Measurements from ENCODE around the gene UNC13D. TPM values are rescaled to one million over a fixed set of nuclear protein-coding genes. Genes with fewer than 3 reads are reported as not detected.

UNC13D gene
- total RNA-seq, 3 donors from 2014 or later = 5.6 to 15.5 (median 8.5) TPM

DNA sequence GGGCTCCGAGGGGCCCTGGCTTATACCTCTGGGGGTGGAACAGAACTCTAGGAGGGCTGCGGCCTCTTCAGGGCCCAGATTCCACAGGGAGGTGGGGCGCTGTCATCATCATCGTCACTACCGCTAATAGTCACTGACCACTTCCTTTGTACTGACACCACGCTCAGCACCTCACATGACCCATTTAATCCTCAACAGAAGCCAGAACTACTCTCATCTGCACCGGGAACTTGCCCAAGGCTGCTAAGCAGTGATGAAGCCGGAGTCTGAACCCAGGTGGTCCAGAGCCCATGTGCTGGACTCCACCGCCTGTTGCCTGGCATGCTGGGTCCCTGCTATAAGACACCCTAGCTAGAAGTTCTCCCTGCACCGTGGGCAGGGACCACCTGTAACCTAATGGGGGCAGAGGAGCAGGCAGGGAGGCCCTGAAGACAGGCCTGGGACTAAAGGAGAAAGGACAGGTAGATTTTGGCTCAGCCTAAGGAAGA lies 12.0 kb downstream of the UNC13D start:
- DNase-seq (ENCODE audit: low spot score in 2 of 2) = no peak
- Histone ChIP-seq H3K27ac (peak overlapping the region; percentile 22 to 72), H3K27me3 (no peaks in the 10 kb centered on the region), H3K4me1 (peaks cover under 1 to 14% of the 10 kb centered on the region in 2 donors), H3K4me3 (no peak overlapping the region), H3K9me3 (no peaks in the 10 kb centered on the region), H3K36me3 (no peaks in the 10 kb centered on the region)
- TF ChIP-seq POLR2A (IDR thresholded peaks at IDR 0.05) (no peak), POLR2AphosphoS5 (IDR thresholded peaks at IDR 0.05) (peak in 1 of 3 donors; percentile 26)
- TF ChIP-seq, protein P1, sequence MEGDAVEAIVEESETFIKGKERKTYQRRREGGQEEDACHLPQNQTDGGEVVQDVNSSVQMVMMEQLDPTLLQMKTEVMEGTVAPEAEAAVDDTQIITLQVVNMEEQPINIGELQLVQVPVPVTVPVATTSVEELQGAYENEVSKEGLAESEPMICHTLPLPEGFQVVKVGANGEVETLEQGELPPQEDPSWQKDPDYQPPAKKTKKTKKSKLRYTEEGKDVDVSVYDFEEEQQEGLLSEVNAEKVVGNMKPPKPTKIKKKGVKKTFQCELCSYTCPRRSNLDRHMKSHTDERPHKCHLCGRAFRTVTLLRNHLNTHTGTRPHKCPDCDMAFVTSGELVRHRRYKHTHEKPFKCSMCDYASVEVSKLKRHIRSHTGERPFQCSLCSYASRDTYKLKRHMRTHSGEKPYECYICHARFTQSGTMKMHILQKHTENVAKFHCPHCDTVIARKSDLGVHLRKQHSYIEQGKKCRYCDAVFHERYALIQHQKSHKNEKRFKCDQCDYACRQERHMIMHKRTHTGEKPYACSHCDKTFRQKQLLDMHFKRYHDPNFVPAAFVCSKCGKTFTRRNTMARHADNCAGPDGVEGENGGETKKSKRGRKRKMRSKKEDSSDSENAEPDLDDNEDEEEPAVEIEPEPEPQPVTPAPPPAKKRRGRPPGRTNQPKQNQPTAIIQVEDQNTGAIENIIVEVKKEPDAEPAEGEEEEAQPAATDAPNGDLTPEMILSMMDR (IDR thresholded peaks at IDR 0.05) = no peak
- intact Hi-C loops (cut with DNase I; ENCODE audit: low total_unique reads) = no loop called here

DNA sequence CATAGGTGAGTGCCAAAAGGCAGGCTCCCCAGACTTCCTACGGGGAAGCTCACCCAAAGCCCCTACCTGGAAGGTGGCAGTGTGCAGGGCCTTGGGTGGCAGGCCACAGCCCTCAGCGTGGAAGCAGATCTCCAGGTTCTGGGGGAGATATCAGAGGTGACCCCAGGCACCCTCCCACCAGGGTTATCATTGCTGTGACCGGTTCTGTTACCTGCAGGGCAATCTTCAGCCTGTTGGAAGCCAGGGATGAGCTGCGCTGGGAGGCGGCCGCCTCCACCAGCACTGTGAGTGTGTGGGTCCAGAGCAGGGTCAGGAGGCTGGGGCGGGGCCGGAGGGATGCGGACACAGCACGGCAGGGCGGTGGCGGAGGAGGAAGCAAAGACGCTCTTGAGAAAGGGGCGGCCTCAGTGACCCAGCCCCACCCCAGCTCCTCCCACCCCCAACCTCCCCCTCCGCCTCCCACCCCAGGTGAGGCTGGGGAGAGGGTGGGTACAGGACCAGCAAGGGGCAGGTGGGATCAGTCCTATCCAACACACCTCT lies 13.1 kb downstream of the UNC13D start:
- H3K36me3 ChIP-seq = no peaks in the 10 kb centered on the region
- no peaks in the 10 kb centered on the region for H3K27me3 ChIP-seq
- H3K4me1 ChIP-seq = peaks cover 3 to 22% of the 10 kb centered on the region in 2 donors
- TF ChIP-seq, protein P1 (IDR thresholded peaks at IDR 0.05) = no peak
- no peak for TF ChIP-seq POLR2AphosphoS5 (IDR thresholded peaks at IDR 0.05)
- intact Hi-C loops (cut with DNase I; ENCODE audit: low total_unique reads) = no loop called here
- peak overlapping the region; percentile 11 to 72 for H3K27ac ChIP-seq
- no peak for DNase-seq (ENCODE audit: low spot score in 2 of 2)
- H3K9me3 ChIP-seq = no peaks in the 10 kb centered on the region
- no peak overlapping the region for H3K4me3 ChIP-seq

DNA sequence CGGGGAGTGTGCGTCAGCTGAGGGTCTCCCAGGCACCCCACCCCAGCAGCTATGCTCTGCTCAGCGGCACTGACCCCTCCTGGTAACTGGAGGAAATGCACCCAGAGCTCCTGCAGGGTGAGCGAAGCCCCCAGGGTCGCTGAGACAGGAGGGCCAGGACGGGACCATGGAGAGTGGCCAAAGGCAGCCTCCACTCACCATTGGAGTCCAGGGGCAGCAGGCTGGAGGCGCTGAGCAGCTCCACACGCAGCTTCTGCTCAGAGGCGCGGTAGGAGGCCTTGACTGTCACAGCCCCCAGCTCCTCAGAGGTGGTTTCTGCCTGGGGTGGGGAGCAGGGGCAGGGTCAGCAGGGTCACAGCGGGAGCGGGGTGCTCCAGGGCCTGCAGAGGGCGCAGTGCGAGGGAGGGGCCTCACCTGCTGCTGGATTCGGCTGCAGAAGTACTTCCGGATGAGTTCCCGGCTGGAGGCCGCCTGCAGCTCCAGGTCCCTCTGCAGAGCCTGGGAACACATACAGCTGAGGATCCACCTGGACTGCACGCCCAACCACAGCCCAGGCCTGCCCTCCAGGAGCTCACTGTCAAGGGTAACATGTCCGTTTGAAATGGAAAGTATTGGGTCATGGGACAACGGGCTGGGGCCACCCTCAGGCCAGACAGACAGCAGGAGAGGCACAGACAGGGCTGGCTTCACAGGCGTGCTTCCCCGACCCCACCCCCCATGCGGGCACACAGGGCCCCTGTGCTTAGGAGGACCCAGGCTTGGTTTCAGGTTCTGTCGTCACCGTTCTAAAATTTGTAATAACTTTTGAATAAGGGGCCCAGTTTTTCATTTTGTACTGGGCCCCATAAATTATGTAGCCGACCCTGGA lies 13.8 kb downstream of the UNC13D start:
- Histone ChIP-seq H3K4me1 (peaks cover 3 to 22% of the 10 kb centered on the region in 2 donors), H3K27me3 (no peaks in the 10 kb centered on the region), H3K4me3 (no peak overlapping the region), H3K9me3 (no peaks in the 10 kb centered on the region), H3K36me3 (no peaks in the 10 kb centered on the region), H3K27ac (no peak overlapping the region)
- no peak for DNase-seq (ENCODE audit: low spot score in 2 of 2)
- no peak for TF ChIP-seq POLR2A (IDR thresholded peaks at IDR 0.05)
- TF ChIP-seq POLR2AphosphoS5 (IDR thresholded peaks at IDR 0.05) = no peak
- TF ChIP-seq, protein P1 (IDR thresholded peaks at IDR 0.05) = peak in 1 of 3 donors; percentile 24
- intact Hi-C loops (cut with DNase I; ENCODE audit: low total_unique reads) = no loop called here

DNA sequence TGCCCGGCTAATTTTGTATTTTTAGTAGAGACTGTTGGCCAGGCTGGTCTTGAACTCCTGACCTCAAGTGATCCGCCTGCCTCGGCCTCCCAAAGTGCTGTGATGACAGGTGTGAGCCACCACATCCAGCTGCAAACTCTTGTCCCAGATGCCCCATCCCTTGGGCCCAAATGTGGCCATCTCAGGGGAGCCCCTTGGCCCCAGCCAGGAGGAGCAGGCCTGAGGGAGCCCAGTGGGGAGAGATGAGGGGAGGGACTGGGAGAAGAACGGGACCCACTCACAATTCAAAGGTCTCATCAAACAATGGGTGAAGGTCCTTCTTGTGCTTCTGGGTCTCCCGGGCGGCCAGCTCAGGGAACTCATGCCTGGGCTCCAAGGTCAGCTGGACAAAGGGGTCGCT lies 14.5 kb downstream of the UNC13D start:
- no peak overlapping the region for H3K4me3 ChIP-seq
- DNase-seq (ENCODE audit: low spot score in 2 of 2) = no peak
- H3K27ac ChIP-seq = no peak overlapping the region
- peaks cover 3 to 26% of the 10 kb centered on the region in 2 donors for H3K4me1 ChIP-seq
- intact Hi-C loops (cut with DNase I; ENCODE audit: low total_unique reads) = no loop called here
- no peaks in the 10 kb centered on the region for H3K27me3 ChIP-seq
- TF ChIP-seq POLR2A (IDR thresholded peaks at IDR 0.05) (no peak), POLR2AphosphoS5 (IDR thresholded peaks at IDR 0.05) (no peak)
- TF ChIP-seq, protein P1 (IDR thresholded peaks at IDR 0.05) = no peak
- no peaks in the 10 kb centered on the region for H3K9me3 ChIP-seq
- no peaks in the 10 kb centered on the region for H3K36me3 ChIP-seq

DNA sequence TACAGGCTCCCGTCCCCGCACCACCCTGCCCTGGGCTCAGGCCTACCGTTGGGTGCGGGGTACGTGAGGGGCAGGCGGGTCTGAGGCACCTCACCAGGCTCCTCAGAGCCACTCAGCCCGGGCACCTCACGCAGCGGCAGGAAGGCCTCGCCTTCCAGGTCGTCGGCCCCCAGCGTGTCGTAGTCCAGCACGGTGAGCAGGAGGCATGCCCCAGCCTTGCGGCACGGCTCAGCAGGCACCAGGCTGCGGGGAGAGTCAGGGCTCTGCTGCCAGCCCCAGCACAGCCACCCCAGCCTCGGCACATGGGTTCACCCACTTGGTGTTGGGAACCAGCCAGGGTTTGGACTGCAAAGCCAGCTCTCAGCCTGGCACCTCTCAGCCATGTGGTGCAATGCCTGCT lies 15.5 kb downstream of the UNC13D start:
- Histone ChIP-seq H3K27me3 (no peaks in the 10 kb centered on the region), H3K27ac (peak overlapping the region; percentile 84 to 86), H3K4me1 (peaks cover 3 to 27% of the 10 kb centered on the region in 2 donors), H3K9me3 (no peaks in the 10 kb centered on the region), H3K4me3 (no peak overlapping the region), H3K36me3 (no peaks in the 10 kb centered on the region)
- no peak for DNase-seq (ENCODE audit: low spot score in 2 of 2)
- intact Hi-C loops (cut with DNase I; ENCODE audit: low total_unique reads) = no loop called here
- TF ChIP-seq POLR2A (IDR thresholded peaks at IDR 0.05) = no peak
- TF ChIP-seq, protein P1 (IDR thresholded peaks at IDR 0.05) = no peak
- no peak for TF ChIP-seq POLR2AphosphoS5 (IDR thresholded peaks at IDR 0.05)
